ENCODE measurements around the gene TGFB1. TPM values are rescaled to one million over a fixed set of nuclear protein-coding genes. Genes with fewer than 3 reads are reported as not detected.

The TGFB1 gene
- total and polyA plus RNA-seq, 9 of the 15 experiments (the other 6 are each of a cell fraction or from before 2014, with no cell fraction given), result 0.24 to 159 (median 17.2) TPM

- TF ChIP-seq GABPA (tag; conservative IDR thresholded peaks at IDR 0.05; ENCODE audit: low read depth) (0 out of 2 replicates have a peak, but pooled peaks have one; percentile 19), ZNF444 (CRISPR knock-in tag; IDR thresholded peaks at IDR 0.05) (no peak), ZNF133 (CRISPR knock-in tag; IDR thresholded peaks at IDR 0.05) (no peak), POLR2A (conservative IDR thresholded peaks at IDR 0.05) (peak; percentile 62; the same call in 1 of the 2 replicates), NR3C1 (CRISPR knock-in tag; IDR thresholded peaks at IDR 0.05) (0 out of 2 replicates have a peak, but pooled peaks have one; percentile 3), USF1 (CRISPR knock-in tag; IDR thresholded peaks at IDR 0.05) (peak; percentile 50), STAG1 (CRISPR knock-in tag; IDR thresholded peaks at IDR 0.05; ENCODE audit: borderline replicate concordance) (no peak), ZNF436 (CRISPR knock-in tag; IDR thresholded peaks at IDR 0.05) (peak; percentile 95), KDM1A (IDR thresholded peaks at IDR 0.05) (peak in 1 of 2 experiments; percentile 81; a peak in 2 of 4 replicates), DPF2 (IDR thresholded peaks at IDR 0.05) (no peak), ZNF232 (CRISPR knock-in tag; IDR thresholded peaks at IDR 0.05) (no peak), SUPT5H (IDR thresholded peaks at IDR 0.05) (peak; percentile 47), RBFOX2 (IDR thresholded peaks at IDR 0.05; ENCODE audit: low read depth, low read length) (peak; percentile 79), RCOR1 (IDR thresholded peaks at IDR 0.05; ENCODE audit: borderline replicate concordance in 1 of 2, low read depth in 2 of 2, low read length in 2 of 2) (peak in 1 of 2 experiments; percentile 39; a peak in 1 of 4 replicates), JUND (IDR thresholded peaks at IDR 0.05; ENCODE audit: borderline replicate concordance, low read depth, low read length) (0 out of 2 replicates have a peak, but pooled peaks have one; percentile 30), JUND (tag; IDR thresholded peaks at IDR 0.05; ENCODE audit: borderline replicate concordance, low read depth, low read length) (no peak), LCOR (CRISPR knock-in tag; IDR thresholded peaks at IDR 0.05) (no peak), RBM17 (IDR thresholded peaks at IDR 0.05; ENCODE audit: borderline replicate concordance, low read depth, low read length) (no peak), MXI1 (IDR thresholded peaks at IDR 0.05; ENCODE audit: low read depth, low read length) (peak; percentile 61; the same call in 1 of the 2 replicates), ZNF174 (CRISPR knock-in tag; IDR thresholded peaks at IDR 0.05) (no peak), ID3 (CRISPR knock-in tag; IDR thresholded peaks at IDR 0.05) (no peak), ID3 (tag; IDR thresholded peaks at IDR 0.05) (no peak), NRF1 (conservative IDR thresholded peaks at IDR 0.05 in 1 of 2, IDR thresholded peaks at IDR 0.05 in 1 of 2) (no peak), FOXP1 (CRISPR knock-in tag; IDR thresholded peaks at IDR 0.05) (peak; percentile 71; the same call in 1 of the 2 replicates), MLX (CRISPR knock-in tag; conservative IDR thresholded peaks at IDR 0.05) (no peak), POLR3A (IDR thresholded peaks at IDR 0.05; ENCODE audit: borderline replicate concordance, extremely low read depth, insufficient read depth, insufficient read length) (no peak), CHD1 (IDR thresholded peaks at IDR 0.05; ENCODE audit: low read length) (peak; percentile 91), MAX (CRISPR knock-in tag; IDR thresholded peaks at IDR 0.05) (peak; percentile 76), BRD9 (IDR thresholded peaks at IDR 0.05; ENCODE audit: low read depth, partially characterized antibody) (no peak)
Measured at GRCh38 chr19:41352609-41353465, 885 bp downstream of the TGFB1 start (continued).
